Progenitor cell of endocrine pancreas (in vitro differentiated cells): Measurements from ENCODE around the gene BAHCC1. TPM values are rescaled to one million over a fixed set of nuclear protein-coding genes. Genes with fewer than 3 reads are reported as not detected.

Experiments
- DNase-seq: peaks from one replicate; pipeline ENCODE4 v3.0.0; 2021; ENCODE audit warnings: low spot score; ENCODE audit not compliant: unreplicated experiment
- H3K27ac Mint-ChIP-seq: 2 replicates; pipeline ENCODE4 v1.8.0; 2021; ENCODE audit warnings: mild to moderate bottlenecking, moderate library complexity, mixed read lengths
- H3K27me3 Mint-ChIP-seq: 2 replicates; pipeline ENCODE4 v1.8.0; 2021; ENCODE audit warnings: mixed read lengths
- H3K36me3 Mint-ChIP-seq: 2 replicates; pipeline ENCODE4 v1.8.0; 2022; ENCODE audit warnings: mixed read lengths; ENCODE audit not compliant: insufficient read depth
- H3K4me1 Mint-ChIP-seq: 2 replicates; pipeline ENCODE4 v1.8.0; 2021; ENCODE audit warnings: low read depth, mixed read lengths
- H3K4me3 Mint-ChIP-seq: 2 replicates; pipeline ENCODE4 v1.8.0; 2021; ENCODE audit warnings: low read depth, mild to moderate bottlenecking, moderate library complexity, mixed read lengths
- H3K9me3 Mint-ChIP-seq: 2 replicates; pipeline ENCODE4 v1.8.0; 2021; ENCODE audit warnings: low read depth, mixed read lengths
- CTCF ChIP-seq: fragments of 200-600 bp; sonication (generic); IDR thresholded peaks from one replicate; pipeline ENCODE4 v1.5.0; 2021; ENCODE audit warnings: antibody characterized with exemption, mild to moderate bottlenecking; ENCODE audit not compliant: unreplicated experiment
- total RNA-seq: library from RNA; stranded (reverse); gene quantifications from 2 replicates; pipeline ENCODE4 v1.2.1, GENCODE V29; 2021

BAHCC1 gene
- total RNA-seq, 1 donor from 2014 or later: 40.5 TPM

GRCh38 chr17:81405411-81405872 is 10.2 kb downstream of the BAHCC1 start:
- no peak overlapping the region for H3K4me3 Mint-ChIP-seq
- no peak overlapping the region for H3K27ac Mint-ChIP-seq

GRCh38 chr17:81406117-81406953 is 11.1 kb downstream of the BAHCC1 start:
- H3K4me1 Mint-ChIP-seq: peaks cover 11% of the 10 kb centered on the region
- no peaks in the 10 kb centered on the region for H3K9me3 Mint-ChIP-seq
- H3K4me3 Mint-ChIP-seq: no peak overlapping the region
- peaks cover 3% of the 10 kb centered on the region for H3K36me3 Mint-ChIP-seq
- no peak overlapping the region for H3K27ac Mint-ChIP-seq
- H3K27me3 Mint-ChIP-seq: peaks cover 4% of the 10 kb centered on the region
- DNase-seq: no peak
- TF ChIP-seq CTCF: no peak

More at GRCh38 chr17:81405411-81405872, 10.2 kb downstream of the BAHCC1 start:
- DNase-seq: no peak
- peaks cover 4% of the 10 kb centered on the region for H3K36me3 Mint-ChIP-seq
- H3K4me1 Mint-ChIP-seq: peaks cover 17% of the 10 kb centered on the region
- H3K9me3 Mint-ChIP-seq: no peaks in the 10 kb centered on the region
- peaks cover 6% of the 10 kb centered on the region for H3K27me3 Mint-ChIP-seq
- no peak for TF ChIP-seq CTCF

GRCh38 chr17:81408049-81408448 is 12.8 kb downstream of the BAHCC1 start:
- H3K4me3 Mint-ChIP-seq: no peak overlapping the region
- no peak for DNase-seq
- H3K9me3 Mint-ChIP-seq: no peaks in the 10 kb centered on the region
- H3K4me1 Mint-ChIP-seq: peaks cover 12% of the 10 kb centered on the region
- no peak for TF ChIP-seq CTCF
- H3K27ac Mint-ChIP-seq: no peak overlapping the region
- no peaks in the 10 kb centered on the region for H3K27me3 Mint-ChIP-seq
- H3K36me3 Mint-ChIP-seq: peaks cover 2% of the 10 kb centered on the region

- Mint-ChIP-seq H3K27ac (no peak overlapping the region), H3K27me3 (no peaks in the 10 kb centered on the region), H3K36me3 (no peaks in the 10 kb centered on the region), H3K9me3 (no peaks in the 10 kb centered on the region), H3K4me1 (peaks cover 8% of the 10 kb centered on the region), H3K4me3 (no peak overlapping the region)
- TF ChIP-seq CTCF: peak; percentile 14
- no peak for DNase-seq
Observed at GRCh38 chr17:81409190-81409935, 14.1 kb downstream of the BAHCC1 start.

- no peak overlapping the region for H3K4me3 Mint-ChIP-seq
- no peak for DNase-seq
- no peaks in the 10 kb centered on the region for H3K36me3 Mint-ChIP-seq
- no peaks in the 10 kb centered on the region for H3K9me3 Mint-ChIP-seq
- H3K27me3 Mint-ChIP-seq: no peaks in the 10 kb centered on the region
- no peak for TF ChIP-seq CTCF
- peaks cover 8% of the 10 kb centered on the region for H3K4me1 Mint-ChIP-seq
- H3K27ac Mint-ChIP-seq: no peak overlapping the region
Observed at GRCh38 chr17:81410852-81411251, 15.6 kb downstream of the BAHCC1 start.
